AG04450 (cell line): ENCODE results near the gene FMNL2. TPM values are rescaled to one million over a fixed set of nuclear protein-coding genes. Genes with fewer than 3 reads are reported as not detected.

ENCODE experiments used
- CTCF ChIA-PET: fragments of 300-600, 350-600 bp; formaldehyde crosslinking; extraction: SDS; loops from one replicate; lab custom pipeline; 2022; ENCODE audit warnings: antibody characterized with exemption, inconsistent platforms; lab: Charles Lee
- POLR2A ChIA-PET: fragments of 350-600 bp; formaldehyde crosslinking; extraction: SDS; loops from one replicate; lab custom pipeline; 2021; ENCODE audit warnings: antibody characterized with exemption, inconsistent platforms; lab: Yijun Ruan, JAX
- DNase-seq: peaks from one replicate; pipeline ENCODE4 v3.0.0-alpha.2; 2011; ENCODE audit warnings: low read depth, low spot score
- H3K27ac ChIP-seq: one replicate; pipeline ENCODE4 v1.5.1; 2012; ENCODE audit warnings: low read depth, low read length, control low read depth
- H3K27me3 ChIP-seq: one replicate; pipeline ENCODE4 v1.6.0; 2012; ENCODE audit warnings: low read length; ENCODE audit not compliant: control insufficient read depth, insufficient read depth
- H3K4me3 ChIP-seq: 2 replicates; pipeline ENCODE4 v1.5.1; 2011; ENCODE audit warnings: mild to moderate bottlenecking, low read depth, low read length, control low read depth
- H3K9me3 ChIP-seq: 2 replicates; pipeline ENCODE4 v1.5.1; 2012; ENCODE audit warnings: low read length; ENCODE audit not compliant: control insufficient read depth, insufficient read depth
- polyA plus RNA-seq: library from polyadenylated mRNA; depleted of rRNA; stranded (reverse); fragments of >200 nt; gene quantifications from 2 replicates; pipeline ENCODE4 v1.2.3, GENCODE V29; 2011
- TF ChIP-seq, protein P1 (sequence below): IDR thresholded peaks from 2 replicates; pipeline ENCODE4 v1.5.1; 2011; ENCODE audit warnings: low read depth, low read length, control low read depth, inconsistent platforms

The FMNL2 gene
- polyA plus RNA-seq, 1 experiment: 22.0 TPM

DNA sequence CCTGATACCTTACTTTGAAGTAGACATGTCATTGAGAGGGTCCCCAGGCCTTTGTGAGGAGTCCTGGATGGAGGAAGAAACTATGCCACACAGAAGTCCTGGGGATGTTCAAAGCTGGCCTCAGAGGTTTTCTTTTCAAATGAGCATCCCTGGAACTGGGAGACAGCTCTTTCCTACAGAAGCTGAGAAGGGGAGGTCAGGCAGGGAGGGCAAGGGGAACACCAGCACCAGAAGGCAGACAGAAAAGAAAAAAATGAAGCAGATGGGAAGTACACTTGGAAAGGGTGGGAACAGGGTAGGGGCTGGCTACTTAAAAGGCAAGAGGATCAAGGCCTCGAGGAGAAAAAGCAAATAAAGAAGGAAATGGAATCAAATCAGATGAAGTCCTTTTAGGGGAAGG is 120.0 kb downstream of the FMNL2 start:
- no peaks in the 10 kb centered on the region for H3K9me3 ChIP-seq
- ChIA-PET POLR2A (interaction anchor here (0.5 kb wide), 1 partner anchor 129 kb away, joined by 3 read pairs; no protein-coding TSS in a partner anchor), CTCF (no interaction called here)
- H3K27ac ChIP-seq: no peak overlapping the region
- no peak for DNase-seq
- no peak overlapping the region for H3K4me3 ChIP-seq
- H3K27me3 ChIP-seq: no peaks in the 10 kb centered on the region
- TF ChIP-seq, protein P1, sequence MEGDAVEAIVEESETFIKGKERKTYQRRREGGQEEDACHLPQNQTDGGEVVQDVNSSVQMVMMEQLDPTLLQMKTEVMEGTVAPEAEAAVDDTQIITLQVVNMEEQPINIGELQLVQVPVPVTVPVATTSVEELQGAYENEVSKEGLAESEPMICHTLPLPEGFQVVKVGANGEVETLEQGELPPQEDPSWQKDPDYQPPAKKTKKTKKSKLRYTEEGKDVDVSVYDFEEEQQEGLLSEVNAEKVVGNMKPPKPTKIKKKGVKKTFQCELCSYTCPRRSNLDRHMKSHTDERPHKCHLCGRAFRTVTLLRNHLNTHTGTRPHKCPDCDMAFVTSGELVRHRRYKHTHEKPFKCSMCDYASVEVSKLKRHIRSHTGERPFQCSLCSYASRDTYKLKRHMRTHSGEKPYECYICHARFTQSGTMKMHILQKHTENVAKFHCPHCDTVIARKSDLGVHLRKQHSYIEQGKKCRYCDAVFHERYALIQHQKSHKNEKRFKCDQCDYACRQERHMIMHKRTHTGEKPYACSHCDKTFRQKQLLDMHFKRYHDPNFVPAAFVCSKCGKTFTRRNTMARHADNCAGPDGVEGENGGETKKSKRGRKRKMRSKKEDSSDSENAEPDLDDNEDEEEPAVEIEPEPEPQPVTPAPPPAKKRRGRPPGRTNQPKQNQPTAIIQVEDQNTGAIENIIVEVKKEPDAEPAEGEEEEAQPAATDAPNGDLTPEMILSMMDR: no peak

DNA sequence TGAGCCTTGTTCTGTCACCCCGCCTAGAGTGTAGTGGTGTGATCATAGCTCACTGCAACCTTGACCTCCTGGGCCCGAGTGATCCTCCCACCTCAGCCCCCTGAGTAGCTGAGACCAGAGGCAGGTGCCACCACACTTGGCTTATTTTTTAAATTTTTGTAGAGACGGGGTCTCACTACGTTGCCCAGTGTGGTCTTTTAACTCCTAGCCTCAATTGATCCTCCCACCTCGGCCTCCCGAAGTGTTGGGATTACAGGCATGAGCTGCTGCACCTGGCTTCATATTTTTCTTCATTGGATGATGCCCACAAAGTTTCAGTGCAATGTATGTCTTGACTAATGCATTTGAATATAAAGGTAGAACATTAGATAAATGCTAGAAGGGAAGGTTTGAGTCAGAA is 120.8 kb downstream of the FMNL2 start:
- Histone ChIP-seq H3K27ac (no peak overlapping the region), H3K4me3 (no peak overlapping the region), H3K9me3 (no peaks in the 10 kb centered on the region), H3K27me3 (no peaks in the 10 kb centered on the region)
- DNase-seq: no peak
- POLR2A ChIA-PET: no interaction called here
- CTCF ChIA-PET: interaction anchor here (0.8 to 1.0 kb wide), 2 partner anchors 16 to 266 kb away, joined by 3 read pairs; no protein-coding TSS in a partner anchor
- TF ChIP-seq, protein P1: no peak

DNA sequence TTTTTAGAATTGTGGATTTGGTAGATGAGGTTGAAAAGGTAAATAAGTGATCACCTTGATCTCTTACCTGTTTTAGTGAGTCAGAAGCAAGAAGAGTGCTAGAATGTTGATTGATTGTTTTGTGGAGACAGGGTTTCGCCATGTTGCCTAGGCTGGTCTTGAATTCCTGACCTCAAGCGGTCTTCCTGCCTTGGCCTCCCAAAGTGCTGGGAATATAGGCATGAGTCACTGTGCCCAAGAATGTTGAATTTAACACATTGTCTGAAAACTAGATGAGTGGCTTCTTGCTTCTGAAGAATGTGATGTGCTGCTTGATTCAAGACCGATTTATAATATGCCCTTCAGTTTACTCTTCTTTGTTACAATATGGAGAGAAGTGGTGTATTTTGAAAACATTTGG is 121.3 kb downstream of the FMNL2 start:
- TF ChIP-seq, protein P1: no peak
- POLR2A ChIA-PET: no interaction called here
- CTCF ChIA-PET: interaction anchor here (0.7 to 1.0 kb wide), 3 partner anchors 16 to 267 kb away, joined by 3 to 4 read pairs (median 3); no protein-coding TSS in a partner anchor

DNA sequence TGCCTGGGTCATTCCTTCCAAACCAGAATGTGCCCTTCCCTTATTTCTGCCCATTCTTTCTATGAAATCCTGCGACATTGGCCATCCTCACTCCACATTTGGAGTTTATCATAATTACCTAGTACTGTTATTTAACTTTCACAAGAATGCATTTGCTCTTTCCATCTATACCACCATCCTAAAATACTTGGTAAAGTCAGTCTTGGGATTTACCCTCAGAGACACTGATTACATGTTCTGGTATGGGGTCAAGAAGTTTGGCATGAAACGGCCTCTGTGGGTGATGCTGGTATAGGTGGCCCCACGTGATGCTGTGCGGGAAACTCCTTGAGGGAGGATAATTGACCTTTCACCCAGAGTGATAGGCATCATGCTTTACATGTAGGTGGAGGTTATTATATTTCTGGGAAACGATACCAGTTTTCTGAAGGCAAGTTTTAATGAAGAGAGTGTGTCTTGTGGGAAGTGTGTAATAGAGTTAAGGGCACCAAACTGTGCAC is 123.5 kb downstream of the FMNL2 start:
- no peaks in the 10 kb centered on the region for H3K9me3 ChIP-seq
- no peaks in the 10 kb centered on the region for H3K27me3 ChIP-seq
- TF ChIP-seq, protein P1: no peak
- ChIA-PET POLR2A (no interaction called here), CTCF (no interaction called here)
- H3K4me3 ChIP-seq: no peak overlapping the region
- H3K27ac ChIP-seq: no peak overlapping the region
- no peak for DNase-seq

More for the DNA sequence above, 121.3 kb downstream of the FMNL2 start:
- Histone ChIP-seq H3K27ac (no peak overlapping the region), H3K4me3 (no peak overlapping the region), H3K9me3 (no peaks in the 10 kb centered on the region), H3K27me3 (no peaks in the 10 kb centered on the region)
- no peak for DNase-seq

DNA sequence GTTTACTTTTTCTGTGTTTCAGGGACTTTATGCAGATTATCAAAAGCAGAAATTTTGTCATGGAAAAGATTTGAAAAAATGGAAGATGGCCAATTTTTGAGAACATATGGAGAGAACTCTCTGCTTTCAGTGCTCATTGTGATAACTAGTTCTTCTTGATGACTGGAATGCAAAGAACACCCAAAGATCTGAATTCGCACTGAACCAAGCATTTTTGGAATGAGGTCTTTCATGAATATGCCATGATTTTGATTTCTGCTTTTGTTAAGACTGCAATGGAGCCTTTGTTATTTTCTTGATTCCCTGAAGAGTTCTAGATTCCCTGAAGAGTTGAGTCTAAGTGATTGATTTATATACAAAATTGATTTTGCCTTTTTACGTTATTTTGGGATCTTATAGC is 124.1 kb downstream of the FMNL2 start:
- CTCF ChIA-PET: no interaction called here
- Histone ChIP-seq H3K4me3 (no peak overlapping the region), H3K9me3 (no peaks in the 10 kb centered on the region), H3K27me3 (no peaks in the 10 kb centered on the region), H3K27ac (no peak overlapping the region)
- DNase-seq: no peak
- TF ChIP-seq, protein P1: no peak
- POLR2A ChIA-PET: no interaction called here
